SU-DHL-6 (cell line): ENCODE data around the gene LRRFIP1.

Experiments
- H2AFZ ChIP-seq: fragments of 200-600 bp; sonication (generic); 2 replicates; pipeline ENCODE4 v1.6.1; 2014; ENCODE audit warnings: low read depth, mild to moderate bottlenecking, moderate library complexity, mixed read lengths, antibody characterized with exemption, low read length; ENCODE audit not compliant: severe bottlenecking
- H3F3A ChIP-seq: fragments of 200-600 bp; shearing (Covaris generic); 2 replicates; pipeline ENCODE4 v1.6.0; 2016; ENCODE audit warnings: antibody characterized with exemption, mild to moderate bottlenecking; ENCODE audit not compliant: insufficient read depth
- H3K27ac ChIP-seq: fragments of 200-600 bp; sonication (generic); 2 replicates; pipeline ENCODE4 v1.5.1; 2016; ENCODE audit warnings: low read depth, mild to moderate bottlenecking, low read length, moderate library complexity, mixed read lengths
- H3K27me3 ChIP-seq: fragments of 200-600 bp; sonication (generic), shearing (Covaris generic); 2 replicates; pipeline ENCODE4 v1.6.0; 2014; ENCODE audit warnings: mild to moderate bottlenecking, low read length
- H3K36me3 ChIP-seq: fragments of 200-600 bp; sonication (generic); 2 replicates; pipeline ENCODE4 v1.6.1; 2014; ENCODE audit warnings: mild to moderate bottlenecking, low read length, mixed read lengths
- H3K4me2 ChIP-seq: fragments of 300-600, 200-600 bp; shearing (Covaris generic), sonication (generic); 2 replicates; pipeline ENCODE4 v1.6.0; 2014; ENCODE audit warnings: low read length, low read depth, mild to moderate bottlenecking; ENCODE audit not compliant: poor library complexity, severe bottlenecking
- H3K4me3 ChIP-seq: fragments of 200-600 bp; sonication (generic); 2 replicates; pipeline ENCODE4 v1.5.1; 2014; ENCODE audit warnings: antibody characterized with exemption, low read length, mild to moderate bottlenecking, mixed read lengths; ENCODE audit not compliant: insufficient read depth, poor library complexity, severe bottlenecking
- H3K79me2 ChIP-seq: fragments of 200-600 bp; sonication (generic); 2 replicates; pipeline ENCODE4 v1.6.1; 2014; ENCODE audit warnings: mild to moderate bottlenecking, low read length, moderate library complexity; ENCODE audit not compliant: insufficient read depth
- H3K9ac ChIP-seq: fragments of 200-600 bp; sonication (generic); 2 replicates; pipeline ENCODE4 v1.7.0; 2014; ENCODE audit warnings: mild to moderate bottlenecking, low read length
- H3K9me2 ChIP-seq: fragments of 200-600 bp; sonication (generic); replicated peaks from 2 replicates; pipeline ENCODE4 v1.6.1; 2014; ENCODE audit warnings: low read length; ENCODE audit not compliant: insufficient read depth
- H3K9me3 ChIP-seq: fragments of 200-600 bp; sonication (generic); 2 replicates; pipeline ENCODE4 v1.6.1; 2014; ENCODE audit warnings: low read length, mixed read lengths; ENCODE audit not compliant: insufficient read depth
- H4K20me1 ChIP-seq: fragments of 200-600 bp; sonication (generic); 2 replicates; pipeline ENCODE4 v1.6.1; 2014; ENCODE audit warnings: low read depth, mild to moderate bottlenecking, antibody characterized with exemption, low read length, moderate library complexity, mixed read lengths
- EZH2phosphoT487 ChIP-seq: fragments of 200-600 bp; sonication (generic), shearing (Covaris generic); conservative IDR thresholded peaks from 2 replicates; pipeline ENCODE4 v1.6.1; 2018; ENCODE audit warnings: mild to moderate bottlenecking, antibody characterized with exemption, low read length, moderate library complexity, mixed read lengths
- TF ChIP-seq, protein P1 (sequence below): fragments of 200-600 bp; sonication (generic); IDR thresholded peaks from one replicate; pipeline ENCODE4 v1.5.1; 2017; ENCODE audit warnings: antibody characterized with exemption, mild to moderate bottlenecking, low read length, moderate library complexity; ENCODE audit not compliant: insufficient read depth, poor library complexity, severe bottlenecking

Gene LRRFIP1

GRCh38 chr2:237670641-237671040 is 43.3 kb downstream of the LRRFIP1 start:
- Histone ChIP-seq H3K27me3 (no peaks in the 10 kb centered on the region), H3F3A (peaks cover 26% of the 10 kb centered on the region), H3K36me3 (no peaks in the 10 kb centered on the region), H3K9me2 (no peaks in the 10 kb centered on the region), H3K4me3 (no peak overlapping the region), H3K4me2 (no peak overlapping the region), H3K9ac (no peak overlapping the region), H2AFZ (no peak overlapping the region), H3K79me2 (no peaks in the 10 kb centered on the region), H4K20me1 (no peaks in the 10 kb centered on the region), H3K27ac (no peak overlapping the region), H3K9me3 (no peaks in the 10 kb centered on the region)
- TF ChIP-seq, protein P1, sequence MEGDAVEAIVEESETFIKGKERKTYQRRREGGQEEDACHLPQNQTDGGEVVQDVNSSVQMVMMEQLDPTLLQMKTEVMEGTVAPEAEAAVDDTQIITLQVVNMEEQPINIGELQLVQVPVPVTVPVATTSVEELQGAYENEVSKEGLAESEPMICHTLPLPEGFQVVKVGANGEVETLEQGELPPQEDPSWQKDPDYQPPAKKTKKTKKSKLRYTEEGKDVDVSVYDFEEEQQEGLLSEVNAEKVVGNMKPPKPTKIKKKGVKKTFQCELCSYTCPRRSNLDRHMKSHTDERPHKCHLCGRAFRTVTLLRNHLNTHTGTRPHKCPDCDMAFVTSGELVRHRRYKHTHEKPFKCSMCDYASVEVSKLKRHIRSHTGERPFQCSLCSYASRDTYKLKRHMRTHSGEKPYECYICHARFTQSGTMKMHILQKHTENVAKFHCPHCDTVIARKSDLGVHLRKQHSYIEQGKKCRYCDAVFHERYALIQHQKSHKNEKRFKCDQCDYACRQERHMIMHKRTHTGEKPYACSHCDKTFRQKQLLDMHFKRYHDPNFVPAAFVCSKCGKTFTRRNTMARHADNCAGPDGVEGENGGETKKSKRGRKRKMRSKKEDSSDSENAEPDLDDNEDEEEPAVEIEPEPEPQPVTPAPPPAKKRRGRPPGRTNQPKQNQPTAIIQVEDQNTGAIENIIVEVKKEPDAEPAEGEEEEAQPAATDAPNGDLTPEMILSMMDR: no peak
- TF ChIP-seq EZH2phosphoT487: no peak

DNA sequence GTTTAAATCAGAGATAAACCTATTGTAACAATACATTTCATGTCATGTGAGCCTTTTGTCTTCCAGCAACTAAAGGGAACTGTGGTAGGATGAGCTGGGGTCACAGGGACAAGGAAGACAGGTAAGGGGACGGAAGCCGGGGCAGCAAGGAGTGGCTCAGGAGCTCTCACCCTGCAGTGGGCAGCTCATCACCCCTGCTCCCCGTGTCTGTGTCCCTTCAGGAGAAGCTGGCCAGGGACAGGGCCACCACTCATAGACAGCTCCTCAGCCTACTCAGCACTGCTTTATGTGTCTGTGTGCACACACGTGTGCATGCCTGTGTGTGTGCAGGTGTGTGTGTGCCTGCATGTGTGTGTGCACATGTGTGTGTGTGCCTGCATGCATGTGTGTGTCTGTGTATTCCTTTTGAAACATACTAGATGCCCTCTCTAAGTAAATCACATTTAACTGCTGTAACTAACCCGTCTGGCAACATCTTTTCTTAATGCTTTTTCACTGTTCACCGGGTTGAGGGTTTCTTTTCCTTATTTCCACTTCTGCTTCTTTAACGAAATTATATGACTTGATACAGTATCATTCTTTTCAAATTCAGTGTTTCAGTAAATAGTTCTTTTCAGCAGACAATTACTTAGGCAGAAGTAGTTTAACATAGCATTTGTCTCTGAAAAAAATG is 44.2 kb downstream of the LRRFIP1 start:
- Histone ChIP-seq H3K4me3 (no peak overlapping the region), H3K36me3 (no peaks in the 10 kb centered on the region), H3K27me3 (no peaks in the 10 kb centered on the region), H3K9ac (no peak overlapping the region), H3K9me3 (no peaks in the 10 kb centered on the region), H4K20me1 (no peaks in the 10 kb centered on the region), H3K4me2 (no peak overlapping the region), H2AFZ (no peak overlapping the region), H3K79me2 (no peaks in the 10 kb centered on the region), H3K27ac (no peak overlapping the region), H3F3A (peaks cover 28% of the 10 kb centered on the region), H3K9me2 (no peaks in the 10 kb centered on the region)
- TF ChIP-seq EZH2phosphoT487: no peak
- TF ChIP-seq, protein P1: no peak

GRCh38 chr2:237672731-237673129 is 45.3 kb downstream of the LRRFIP1 start:
- Histone ChIP-seq H4K20me1 (no peaks in the 10 kb centered on the region), H3K9me3 (no peaks in the 10 kb centered on the region), H3K79me2 (no peaks in the 10 kb centered on the region), H3F3A (peaks cover 28% of the 10 kb centered on the region), H3K9ac (peak overlapping the region; percentile 56; the same call in 1 of the 2 replicates), H2AFZ (peak overlapping the region; percentile 91), H3K36me3 (no peaks in the 10 kb centered on the region), H3K4me2 (peak overlapping the region; percentile 73), H3K4me3 (no peak overlapping the region), H3K27me3 (no peaks in the 10 kb centered on the region), H3K9me2 (no peaks in the 10 kb centered on the region), H3K27ac (no peak overlapping the region)
- TF ChIP-seq, protein P1: no peak
- no peak for TF ChIP-seq EZH2phosphoT487
